Measurements from ENCODE around the gene CCR9.
A peak's percentile ranks its signal among the peaks of the same experiment; 100 is the strongest.

DNA sequence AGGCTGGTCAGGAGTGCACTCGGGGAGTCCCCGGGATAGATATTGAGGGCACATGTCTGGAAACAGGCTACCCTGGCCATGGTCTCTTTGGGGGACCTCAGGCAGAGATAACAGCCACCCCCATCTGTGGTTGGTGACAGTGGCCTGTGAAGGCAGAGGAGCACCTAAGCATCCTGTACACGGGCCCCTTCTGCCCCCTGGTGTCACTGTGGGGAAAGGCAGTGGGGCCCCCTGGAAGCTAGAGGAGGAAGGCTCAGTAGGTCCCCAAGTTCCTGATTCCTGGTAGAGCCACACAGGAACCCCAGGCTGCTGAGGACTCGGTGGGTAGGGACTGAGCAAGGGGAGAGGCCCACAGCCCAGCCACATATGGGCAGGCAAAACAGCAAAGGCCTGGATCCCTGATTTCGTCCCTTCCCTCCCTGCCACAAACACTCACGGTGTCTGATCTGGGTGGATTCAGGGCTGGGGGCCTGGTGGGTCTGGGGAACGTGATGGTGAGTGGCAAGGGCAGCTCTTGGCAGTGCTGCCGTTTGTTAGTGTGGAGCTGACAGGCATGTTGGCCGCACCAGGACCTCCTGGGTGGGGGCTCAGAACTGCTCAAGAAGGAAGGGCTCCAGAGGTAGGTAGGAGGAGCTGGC lies 42.8 kb downstream of the CCR9 start:
- TF ChIP-seq, protein P1, sequence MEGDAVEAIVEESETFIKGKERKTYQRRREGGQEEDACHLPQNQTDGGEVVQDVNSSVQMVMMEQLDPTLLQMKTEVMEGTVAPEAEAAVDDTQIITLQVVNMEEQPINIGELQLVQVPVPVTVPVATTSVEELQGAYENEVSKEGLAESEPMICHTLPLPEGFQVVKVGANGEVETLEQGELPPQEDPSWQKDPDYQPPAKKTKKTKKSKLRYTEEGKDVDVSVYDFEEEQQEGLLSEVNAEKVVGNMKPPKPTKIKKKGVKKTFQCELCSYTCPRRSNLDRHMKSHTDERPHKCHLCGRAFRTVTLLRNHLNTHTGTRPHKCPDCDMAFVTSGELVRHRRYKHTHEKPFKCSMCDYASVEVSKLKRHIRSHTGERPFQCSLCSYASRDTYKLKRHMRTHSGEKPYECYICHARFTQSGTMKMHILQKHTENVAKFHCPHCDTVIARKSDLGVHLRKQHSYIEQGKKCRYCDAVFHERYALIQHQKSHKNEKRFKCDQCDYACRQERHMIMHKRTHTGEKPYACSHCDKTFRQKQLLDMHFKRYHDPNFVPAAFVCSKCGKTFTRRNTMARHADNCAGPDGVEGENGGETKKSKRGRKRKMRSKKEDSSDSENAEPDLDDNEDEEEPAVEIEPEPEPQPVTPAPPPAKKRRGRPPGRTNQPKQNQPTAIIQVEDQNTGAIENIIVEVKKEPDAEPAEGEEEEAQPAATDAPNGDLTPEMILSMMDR (IDR thresholded peaks at IDR 0.05), result peak in 5 of 7 experiments; percentile 11 to 64 (median 46)
- TF ChIP-seq POLR2A (IDR thresholded peaks at IDR 0.05), result no peak

Data from stomach (tissue), 4 donors.